ENCODE results near the gene ZNF791.
A peak's percentile ranks its signal among the peaks of the same experiment; 100 is the strongest.
"Not testable (repeated sequence)": the region's sequence is repeated elsewhere in the genome, so short reads cannot be mapped to it uniquely, and the experiment has no call there.

Gene ZNF791

DNA sequence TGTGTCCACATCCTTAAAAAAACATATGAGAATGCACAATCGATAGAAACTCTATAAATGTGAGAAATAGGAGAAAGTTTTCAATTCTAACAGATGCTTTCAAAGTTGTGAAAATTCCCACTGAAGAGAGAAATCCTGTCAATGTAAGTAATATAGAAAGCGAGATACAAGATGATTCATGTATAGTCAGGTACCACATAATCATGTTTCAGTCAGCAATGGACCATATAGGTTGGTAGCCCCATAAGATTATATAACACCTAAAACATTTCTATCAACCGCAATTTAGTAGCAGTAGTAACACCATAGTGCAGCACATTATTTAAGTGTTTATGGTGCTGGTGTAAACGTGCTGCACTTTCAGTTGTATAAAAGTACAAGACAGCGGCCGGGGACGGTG, 18.5 kb downstream of the ZNF791 start:
- DNase-seq (ENCODE audit: low read depth, low spot score): no peak

DNA sequence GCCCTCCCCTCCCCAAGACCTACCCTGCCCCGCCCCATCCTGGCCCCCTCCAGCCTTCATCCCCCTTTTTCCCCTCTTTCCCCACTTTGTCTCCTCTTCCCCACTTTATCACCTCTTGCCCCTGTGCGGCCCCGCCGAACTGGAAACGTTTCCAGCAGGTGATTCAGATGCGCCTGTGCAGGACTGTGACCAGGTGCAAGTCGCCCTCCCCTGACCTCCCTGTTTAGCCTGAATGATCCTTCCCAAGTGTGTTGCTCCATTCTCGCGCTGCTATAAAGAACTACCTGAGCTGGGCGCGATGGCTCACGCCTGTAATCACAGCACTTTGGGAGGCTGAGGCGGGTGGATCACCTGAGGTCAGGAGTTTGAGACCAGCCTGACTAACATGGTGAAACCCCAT, 25.9 kb downstream of the ZNF791 start:
- DNase-seq (ENCODE audit: low read depth, low spot score): no peak

DNA sequence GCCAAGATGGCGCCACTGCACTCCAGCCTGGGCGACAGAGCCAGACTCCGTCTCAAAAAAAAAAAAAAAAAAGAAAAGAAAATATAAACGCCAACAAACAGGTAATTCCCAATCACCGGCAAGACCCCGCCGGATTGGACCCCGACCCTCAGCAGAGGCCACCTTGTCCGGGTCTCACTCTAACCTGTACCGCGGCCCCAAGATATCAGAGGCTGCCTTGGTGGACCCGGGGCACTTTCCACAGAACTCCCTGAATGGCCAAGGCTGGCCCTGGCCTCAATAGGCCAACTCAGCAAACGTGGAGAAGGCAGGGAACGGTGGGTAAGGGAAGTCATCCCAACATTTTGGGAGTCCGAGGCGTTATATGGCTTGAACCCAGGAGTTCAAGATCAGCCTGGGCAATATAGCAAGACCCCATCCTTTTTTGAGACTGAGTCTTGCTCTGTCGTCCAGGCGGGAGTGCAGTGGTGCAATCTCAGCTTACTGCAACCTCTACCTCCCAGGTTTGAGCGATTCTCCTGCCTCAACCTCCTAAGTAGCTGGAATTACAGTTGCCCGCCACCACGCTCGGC, 28.0 kb downstream of the ZNF791 start:
- no peak for DNase-seq (ENCODE audit: low read depth, low spot score)

DNA sequence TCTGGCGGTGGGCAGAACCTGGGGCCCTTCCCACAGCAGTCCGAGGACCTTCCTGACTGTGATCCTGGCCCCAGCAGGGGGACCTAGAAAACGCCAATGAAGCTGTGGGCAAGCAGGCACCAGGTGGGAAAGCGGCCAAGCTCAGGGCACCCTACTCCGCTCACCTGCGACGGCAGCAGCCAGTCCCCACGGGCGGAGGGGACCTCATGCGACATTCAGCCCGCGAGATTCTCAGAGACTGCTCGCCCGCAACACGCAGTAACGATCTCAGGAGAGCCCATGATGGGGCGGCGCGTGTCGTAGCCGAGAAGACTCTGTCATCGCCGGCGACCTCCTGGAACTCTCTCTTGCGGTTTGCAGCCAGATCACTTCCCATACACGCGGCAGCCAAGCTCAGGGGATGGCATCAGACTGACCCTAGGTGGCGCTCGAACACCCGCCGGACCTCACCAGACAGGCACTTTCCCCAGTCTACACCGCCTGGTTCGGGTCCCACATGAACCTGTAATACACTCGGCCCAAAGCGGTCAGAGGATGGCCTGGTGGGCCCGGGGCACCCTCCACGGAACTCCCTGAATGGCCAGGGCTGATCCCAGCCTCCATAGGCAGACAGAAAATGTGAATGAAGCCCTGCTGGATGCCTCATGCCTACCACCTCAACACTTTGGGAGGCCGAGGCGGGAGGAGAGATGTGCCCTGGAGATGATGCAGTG, 29.3 kb downstream of the ZNF791 start:
- DNase-seq (ENCODE audit: low read depth, low spot score): peak; percentile 64

DNA sequence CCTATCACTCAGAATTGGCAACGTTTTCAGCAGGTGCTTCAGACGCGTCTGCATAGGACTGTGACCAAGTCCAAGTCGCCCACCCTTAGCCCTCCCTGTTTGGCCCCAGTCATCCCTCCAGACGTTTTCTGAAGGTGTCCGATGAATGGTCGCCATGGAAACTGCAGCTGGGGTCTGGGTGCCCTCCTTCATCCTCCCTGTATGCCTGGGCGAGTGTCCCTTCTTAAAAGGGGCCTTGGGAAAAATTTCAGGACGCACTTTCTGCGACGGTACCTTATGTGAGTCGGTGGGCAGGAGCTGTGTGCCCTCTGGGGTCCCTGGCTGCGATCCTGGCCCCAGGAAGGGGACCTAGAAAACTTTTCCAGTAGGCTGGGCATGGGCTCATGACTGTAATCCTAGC, 30.7 kb downstream of the ZNF791 start:
- no peak for DNase-seq (ENCODE audit: low read depth, low spot score)

DNA sequence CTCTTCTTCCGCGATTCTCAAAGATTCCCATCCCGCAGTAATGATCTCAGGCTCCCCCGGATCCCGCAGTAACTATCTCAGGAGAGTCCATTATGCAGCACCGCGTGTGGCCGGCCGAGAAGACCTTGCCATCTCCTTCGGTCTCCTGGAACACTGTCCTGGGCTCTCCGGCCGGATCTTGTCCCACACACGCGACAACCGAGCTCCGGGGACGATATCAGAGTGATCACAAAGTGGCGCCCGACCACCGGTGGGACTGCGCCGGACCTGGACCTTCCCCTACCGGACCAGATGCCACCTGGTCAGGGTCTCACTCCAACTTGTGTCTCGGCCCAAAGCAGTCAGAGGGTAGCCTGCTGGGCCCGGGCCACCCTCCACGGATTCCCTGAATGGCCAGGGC, 31.8 kb downstream of the ZNF791 start:
- no peak for DNase-seq (ENCODE audit: low read depth, low spot score)

DNA sequence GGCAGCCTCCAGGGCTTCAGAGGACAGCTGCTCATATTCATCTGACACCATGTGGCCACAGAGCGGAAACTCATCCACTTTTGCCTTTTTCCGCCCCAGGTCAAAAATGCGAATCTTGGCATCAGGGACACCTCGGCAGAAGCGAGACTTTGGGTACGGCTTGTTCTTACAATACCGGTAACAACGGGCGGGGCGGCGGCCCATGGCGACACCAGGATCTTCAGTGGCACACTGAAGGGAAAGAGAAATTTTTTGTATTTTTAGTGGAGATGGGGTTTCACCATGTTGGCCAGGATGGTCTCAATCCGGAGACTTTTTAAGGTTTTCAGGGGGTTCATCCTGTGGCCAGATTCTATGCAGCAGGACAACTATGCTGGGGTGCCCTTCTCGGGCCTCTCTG, 33.0 kb downstream of the ZNF791 start:
- not testable (repeated sequence) for DNase-seq (ENCODE audit: low read depth, low spot score)

DNA sequence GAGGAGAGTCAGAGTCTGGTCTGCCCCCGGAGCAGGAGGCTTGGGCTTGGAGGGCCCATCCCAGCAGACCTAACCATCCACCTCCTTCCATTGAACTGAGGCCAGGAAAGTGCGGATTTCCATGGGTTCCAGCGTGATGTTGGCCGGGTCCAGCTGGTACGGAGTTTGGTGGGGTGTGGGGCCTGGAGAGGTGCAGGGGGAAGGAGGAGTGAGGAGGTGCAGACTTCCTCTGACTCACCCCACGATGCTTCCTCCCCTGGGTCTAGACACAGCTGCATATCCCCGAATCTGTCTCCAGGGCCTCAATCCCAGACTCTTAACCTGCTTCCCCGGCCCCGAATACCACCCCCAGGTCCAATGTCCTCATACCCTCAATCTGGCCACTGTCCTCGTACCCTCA, 35.8 kb downstream of the ZNF791 start:
- DNase-seq (ENCODE audit: low read depth, low spot score): no peak

DNA sequence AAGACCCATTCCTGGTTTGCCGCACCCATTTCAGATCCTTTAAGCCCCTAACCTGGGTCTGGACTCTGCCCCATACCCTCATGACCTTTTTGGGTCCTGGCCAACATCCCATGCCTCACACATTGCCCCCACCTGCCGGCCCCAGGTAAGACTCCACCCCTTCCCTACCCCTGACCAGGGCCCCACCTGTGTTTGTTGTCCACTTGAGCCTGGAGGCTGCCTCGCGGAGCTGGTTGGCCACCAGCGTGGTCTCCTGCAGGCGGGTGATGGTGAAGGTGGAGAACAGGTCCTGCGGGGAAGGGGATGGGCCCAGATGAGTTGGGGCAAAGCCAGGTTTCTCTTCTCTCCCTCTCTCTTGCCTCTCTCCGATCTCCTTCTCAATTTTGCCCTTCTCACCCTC, 36.3 kb downstream of the ZNF791 start:
- no peak for DNase-seq (ENCODE audit: low read depth, low spot score)

DNA sequence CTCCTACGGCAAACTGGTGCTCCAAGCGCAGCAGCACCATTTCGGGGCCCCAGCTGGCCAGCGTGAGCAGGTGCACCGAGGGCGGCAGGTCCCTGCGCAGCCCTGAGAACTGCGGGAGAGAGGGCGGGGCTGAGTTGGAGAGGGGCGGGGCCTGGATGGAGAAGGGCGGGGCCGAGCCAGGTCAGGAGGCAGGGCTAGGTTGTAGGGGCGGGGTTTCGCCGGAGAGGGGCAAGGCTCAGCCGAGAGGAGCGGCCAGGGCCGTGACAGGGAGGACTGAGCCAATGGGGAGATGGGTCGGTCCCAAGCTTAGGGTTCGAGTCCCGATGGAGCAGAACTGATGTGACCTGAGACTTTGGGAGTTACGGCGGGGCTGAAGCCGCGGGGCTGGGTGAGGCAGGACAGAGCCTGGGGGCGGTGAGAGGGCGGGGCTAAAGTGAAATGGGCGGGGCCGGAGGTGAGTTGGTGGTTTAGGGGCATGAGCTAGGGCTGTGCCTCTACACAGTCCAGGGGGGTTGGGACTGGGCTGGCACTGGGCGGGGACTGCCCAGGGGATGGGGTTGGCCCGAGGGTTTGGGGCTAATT, 36.9 kb downstream of the ZNF791 start:
- DNase-seq (ENCODE audit: low read depth, low spot score): no peak

DNA sequence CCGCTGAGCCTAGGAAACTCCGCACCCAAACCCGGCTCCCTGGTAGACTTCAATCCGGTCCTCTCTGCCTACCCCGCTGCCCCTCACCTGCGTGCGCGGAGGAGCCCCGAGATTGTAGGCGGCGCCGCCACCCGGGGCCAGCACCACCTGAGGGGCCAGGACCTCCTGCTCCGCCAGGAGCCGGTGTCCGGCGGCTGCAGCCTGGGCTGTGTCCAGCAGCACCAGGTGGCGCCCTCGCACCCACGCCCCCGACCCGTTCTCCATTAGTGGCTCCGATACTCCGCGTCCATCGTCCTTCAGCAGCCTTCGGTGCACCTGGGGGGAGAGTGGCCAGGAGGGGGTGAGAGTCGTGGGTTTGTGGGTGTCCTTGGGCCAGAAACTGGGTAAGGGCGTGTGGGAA, 37.4 kb downstream of the ZNF791 start:
- DNase-seq (ENCODE audit: low read depth, low spot score): no peak

DNA sequence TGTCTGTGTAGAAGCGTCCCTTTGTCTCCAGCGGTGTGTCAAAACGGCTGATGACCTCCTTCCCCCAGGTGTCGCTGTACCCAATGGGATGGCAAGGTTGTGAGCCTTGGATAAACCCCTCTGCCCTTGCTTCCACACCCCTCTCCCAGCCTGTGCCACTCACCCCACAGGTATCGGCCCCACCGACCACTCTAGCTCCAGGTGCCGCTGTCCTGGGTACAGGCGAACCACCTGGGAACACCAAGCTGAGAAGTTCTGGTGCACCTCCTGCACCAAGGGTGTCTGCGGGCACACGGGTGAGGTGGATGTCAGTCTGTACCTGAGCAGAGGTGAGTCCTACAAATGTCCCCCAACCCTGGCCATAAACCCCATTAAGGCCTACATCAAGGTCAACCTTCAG, 39.2 kb downstream of the ZNF791 start:
- no peak for DNase-seq (ENCODE audit: low read depth, low spot score)

DNA sequence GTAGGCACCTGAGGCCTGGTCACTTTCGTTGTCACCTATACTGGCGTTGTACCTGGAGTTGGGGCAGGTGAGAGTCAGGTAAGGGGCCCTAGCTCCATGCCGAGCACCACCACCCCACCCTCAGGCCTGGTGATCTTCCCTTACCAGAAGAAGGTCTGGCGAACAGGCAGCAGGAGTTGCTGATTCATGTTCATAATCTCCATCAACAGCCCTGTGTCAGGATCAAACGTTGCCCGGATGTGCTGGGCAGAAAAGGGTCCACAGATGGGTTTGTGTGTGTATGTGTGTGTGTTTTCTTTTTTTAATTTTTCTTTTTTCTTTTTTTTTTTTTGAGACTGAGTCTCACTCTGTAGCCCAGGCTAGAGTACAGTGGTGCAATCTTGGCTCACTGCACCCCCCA, 41.5 kb downstream of the ZNF791 start:
- no peak for DNase-seq (ENCODE audit: low read depth, low spot score)

DNA sequence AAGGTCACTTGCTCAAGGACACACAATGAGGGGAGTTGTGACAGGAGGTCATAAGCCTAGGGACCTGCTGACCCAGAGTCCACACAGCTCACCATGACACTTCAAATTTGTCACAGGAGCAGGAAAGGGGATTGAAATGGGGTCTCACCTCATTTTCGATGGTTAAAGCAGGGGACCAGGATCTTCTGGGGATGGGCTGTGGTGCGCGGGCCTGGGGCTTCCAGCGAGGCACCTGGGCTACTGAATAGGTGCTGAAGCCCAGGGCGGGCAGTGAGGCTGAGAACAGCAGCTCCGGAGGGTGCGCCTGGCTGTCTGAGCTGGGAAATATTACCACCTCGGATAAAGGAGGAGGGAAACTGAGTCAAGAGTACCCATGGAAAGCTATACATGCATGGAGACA, 44.8 kb downstream of the ZNF791 start:
- DNase-seq (ENCODE audit: low read depth, low spot score): no peak

DNA sequence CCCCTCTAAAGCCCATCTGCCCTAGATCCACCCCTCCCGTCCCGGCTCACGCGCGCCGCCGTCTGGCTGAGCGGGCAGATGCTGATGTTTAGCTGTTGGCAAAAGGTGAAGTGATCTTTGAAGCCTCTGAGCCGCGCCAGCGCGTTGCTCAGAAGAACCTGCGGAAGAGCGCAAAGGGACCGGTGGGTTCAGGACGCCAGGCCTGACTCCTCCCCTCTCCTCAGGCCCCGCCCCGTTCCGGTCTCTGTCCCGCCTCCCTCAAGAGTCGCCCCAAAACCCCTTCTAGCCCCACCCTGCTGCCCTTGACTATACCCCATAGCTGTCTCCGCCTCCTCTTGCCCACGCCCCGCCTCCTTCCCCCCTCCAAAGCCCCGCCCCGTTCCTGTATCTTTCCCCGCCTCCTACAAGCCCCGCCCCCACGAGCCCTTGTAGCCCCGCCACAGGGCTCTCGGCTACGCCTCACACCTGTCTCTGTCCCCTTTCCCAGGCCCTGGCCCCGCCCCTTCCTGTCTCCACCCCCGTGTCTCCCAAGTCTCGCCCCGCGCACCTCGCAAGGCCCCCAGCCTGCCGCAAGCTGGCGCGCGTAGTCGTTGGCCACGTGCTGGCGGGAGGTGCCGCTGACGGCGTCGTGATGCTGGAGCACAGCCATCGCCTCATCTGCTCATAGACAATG, 46.3 kb downstream of the ZNF791 start:
- DNase-seq (ENCODE audit: low read depth, low spot score): no peak

DNA sequence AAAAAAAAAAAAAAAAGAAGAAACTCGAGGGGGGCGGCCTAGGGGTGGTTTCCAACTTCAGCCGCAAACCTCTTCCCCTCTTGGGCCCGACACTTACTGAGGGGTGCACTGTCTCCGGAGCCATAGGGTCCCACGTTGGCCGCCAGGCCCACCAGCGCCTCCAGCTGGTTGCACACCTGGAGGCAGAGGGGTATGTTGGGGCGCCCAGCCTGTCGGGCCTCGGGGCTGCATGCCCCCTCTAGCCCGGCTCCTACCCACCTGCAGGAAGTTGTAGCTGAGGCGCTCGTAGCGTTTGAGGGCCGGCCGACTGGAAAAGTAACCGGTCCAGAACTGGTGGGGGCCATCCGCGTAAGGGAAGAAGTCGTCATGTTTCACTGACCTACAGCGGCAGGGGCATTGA, 47.2 kb downstream of the ZNF791 start:
- no peak for DNase-seq (ENCODE audit: low read depth, low spot score)

DNA sequence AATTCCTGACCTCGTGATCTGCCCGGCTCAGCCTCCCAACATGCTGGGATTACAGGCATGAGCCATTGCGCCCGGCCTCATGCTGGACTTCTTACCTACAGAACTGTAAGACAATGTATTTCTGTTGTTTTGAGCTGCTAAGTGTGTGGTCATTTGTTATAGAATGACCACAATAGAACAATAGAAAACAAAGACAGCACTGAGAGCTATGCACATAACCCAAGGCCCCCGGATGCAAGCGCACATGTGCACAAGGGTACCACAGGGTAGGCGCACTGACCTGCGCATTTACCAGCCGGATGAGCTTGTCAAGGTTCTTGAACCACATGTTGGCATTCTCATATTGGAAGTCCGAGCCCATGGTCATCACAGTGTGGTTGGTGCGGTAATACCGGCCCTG, 50.3 kb downstream of the ZNF791 start:
- no peak for DNase-seq (ENCODE audit: low read depth, low spot score)

DNA sequence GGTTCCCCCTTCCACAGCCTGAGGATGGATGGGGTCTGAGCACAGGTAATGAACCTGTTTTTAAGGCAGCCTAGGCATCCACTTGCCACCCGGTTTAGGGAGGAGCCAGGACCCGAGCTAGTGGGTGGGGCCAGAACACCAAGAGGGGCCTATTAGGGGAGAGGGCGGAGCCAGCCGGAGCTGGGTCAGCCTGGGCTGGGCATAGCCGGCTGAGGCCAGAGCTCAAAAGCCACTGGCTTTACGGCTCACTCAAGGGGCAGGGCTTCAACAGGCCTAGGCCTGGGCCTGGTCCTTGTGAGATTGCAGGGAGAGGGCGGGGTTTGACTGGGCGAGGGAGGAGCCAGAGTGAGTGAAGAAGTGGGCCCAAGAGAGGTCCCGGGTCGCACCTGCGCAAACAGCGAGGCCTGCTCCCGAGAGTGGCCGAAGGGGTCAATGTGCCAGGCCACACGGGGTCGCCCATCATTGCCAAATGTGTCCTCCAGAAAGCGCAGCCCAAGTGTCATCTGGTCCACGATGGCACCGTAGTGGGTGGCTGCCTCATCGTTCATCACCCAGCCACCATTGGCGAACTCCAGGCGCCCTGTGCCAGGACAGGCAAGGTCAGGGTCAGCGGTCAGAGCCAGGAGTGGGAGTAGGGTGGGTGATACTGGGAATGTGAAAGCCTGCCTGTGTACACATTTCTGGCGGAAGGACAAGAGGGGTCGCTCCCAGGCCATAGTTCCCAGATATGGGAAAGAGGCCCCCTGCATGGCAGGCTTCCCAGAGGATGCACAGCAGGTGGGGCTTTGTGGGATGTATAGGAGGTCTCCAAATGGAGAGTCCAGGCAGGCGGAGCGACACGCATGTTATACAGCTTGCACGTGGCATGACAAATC, 53.9 kb downstream of the ZNF791 start:
- DNase-seq (ENCODE audit: low read depth, low spot score): no peak

DNA sequence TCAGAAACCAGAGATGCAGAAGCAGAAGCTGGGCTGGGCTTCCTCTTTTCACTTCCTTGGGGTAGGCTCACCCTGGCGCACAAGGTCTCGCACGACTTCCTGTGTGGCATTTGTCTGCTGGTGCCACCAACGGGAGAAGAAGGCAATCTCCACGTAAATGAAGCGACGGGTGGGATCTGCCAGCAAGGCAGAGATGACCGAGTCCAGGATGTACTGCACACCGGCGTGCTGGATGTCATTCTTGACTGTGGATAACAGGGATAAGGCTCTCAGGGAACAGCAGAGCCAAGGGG, 54.5 kb downstream of the ZNF791 start:
- DNase-seq (ENCODE audit: low read depth, low spot score): no peak

DNA sequence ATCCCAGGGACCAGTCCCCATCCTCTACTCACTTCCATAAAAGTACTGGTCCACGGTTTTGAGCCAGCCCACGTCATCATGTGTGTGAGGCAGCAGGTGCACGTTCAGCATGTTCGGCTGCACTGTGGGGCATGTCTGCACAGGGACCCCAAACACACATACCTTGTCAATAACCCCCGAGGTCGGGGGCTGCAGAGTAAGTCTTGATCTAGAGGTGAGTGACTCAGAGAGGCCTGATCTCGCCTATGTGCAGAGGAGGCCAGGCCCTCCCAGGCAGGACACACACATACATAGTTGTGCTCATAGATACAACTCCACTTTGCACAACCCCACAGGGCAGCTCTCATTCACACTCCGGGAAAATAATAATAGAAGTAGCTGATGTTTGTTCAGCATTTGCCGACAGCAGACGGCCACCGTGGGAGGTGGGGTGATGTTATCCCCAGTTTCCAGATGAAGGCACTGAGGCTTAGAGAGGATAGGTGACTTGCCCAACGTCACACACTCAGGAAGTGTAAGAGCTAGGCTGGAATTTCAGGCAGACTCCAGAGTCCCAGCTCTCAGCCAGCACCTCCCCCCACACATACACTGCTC, 55.0 kb downstream of the ZNF791 start:
- no peak for DNase-seq (ENCODE audit: low read depth, low spot score)

DNA sequence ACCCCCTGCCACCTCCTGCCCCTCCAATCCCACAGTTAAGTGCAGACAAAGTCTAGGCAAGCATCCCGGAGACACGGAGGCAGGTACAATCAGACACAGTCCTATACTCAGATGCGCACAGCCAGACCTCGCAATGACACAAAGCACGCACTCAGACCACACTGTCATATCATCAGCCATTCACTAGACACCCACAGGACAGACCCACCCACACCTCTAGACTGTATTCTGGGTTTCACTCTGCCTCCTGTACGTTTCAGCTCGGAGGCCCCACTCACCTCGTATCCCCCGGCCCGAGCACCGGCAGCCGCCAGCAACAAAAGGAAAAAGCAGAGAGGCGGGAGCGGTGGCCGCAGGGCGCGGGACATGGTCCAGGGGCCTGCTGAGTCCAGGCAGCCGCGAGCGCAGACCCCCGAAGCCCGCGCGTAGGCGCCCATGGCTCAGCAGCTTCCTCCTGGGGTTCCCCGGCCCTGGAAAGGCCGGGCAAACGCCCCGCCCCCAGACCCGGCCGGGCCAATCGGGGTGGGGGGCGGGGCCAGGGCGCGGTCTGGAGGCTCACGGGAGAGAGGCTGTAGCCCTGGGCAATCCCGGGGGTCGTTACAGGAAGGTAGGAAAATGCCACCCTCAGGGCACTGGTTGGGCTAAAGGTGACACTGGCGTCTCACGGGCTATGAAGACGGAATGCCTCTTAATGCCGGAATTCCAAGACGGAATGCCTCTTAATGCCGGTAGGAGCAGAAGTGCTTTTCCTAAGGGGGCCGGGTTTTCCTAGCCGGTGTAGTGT, 55.7 kb downstream of the ZNF791 start, which contains the start of the genes MAN2B1 and WDR83:
TSS of gene MAN2B1 (minus strand) at position 478 of the 784 bp plus-strand sequence. CDS start at position 437, 41 bp downstream.
TSS of gene WDR83 (plus strand) at position 543 of the 784 bp plus-strand sequence. CDS start 2,984 bp downstream, outside the sequence.
- peak; percentile 63 for DNase-seq (ENCODE audit: low read depth, low spot score)

All from activated CD4-positive, CD25-positive, alpha-beta regulatory T cell treated with anti-CD3 and anti-CD28 coated beads, Interleukin-2, amount 50 U/mL, for 16 hours (primary cell).